HepG2 (cell line): ENCODE results near the gene ZDHHC14. TPM values are rescaled to one million over a fixed set of nuclear protein-coding genes. Genes with fewer than 3 reads are reported as not detected.
A peak's percentile ranks its signal among the peaks of the same experiment; 100 is the strongest.

Experiments used
- CREBL2 ChIP-seq: sonication (generic); formaldehyde crosslinking; IDR thresholded peaks from 2 replicates; pipeline ENCODE4 v1.8.1; 2023; ENCODE audit warnings: missing genetic modification reagents, mild to moderate bottlenecking, borderline replicate concordance
- HDAC2 ChIP-seq: sonication (generic); formaldehyde crosslinking; IDR thresholded peaks from 2 replicates; pipeline ENCODE4 v1.4.0; 2020; ENCODE audit warnings: missing genetic modification reagents
- KLF16 ChIP-seq, 2 experiments: sonication (generic) in 1 of 2; formaldehyde crosslinking in 1 of 2; IDR thresholded peaks; 2 replicates each; pipeline versions ENCODE4 v1.6.1 to v1.8.0; 2016 to 2023; ENCODE audit warnings: missing genetic modification reagents in 2 of 2, missing compliant biosample characterization in 1 of 2
- SMAD3 ChIP-seq: sonication (generic); formaldehyde crosslinking; IDR thresholded peaks from 2 replicates; pipeline ENCODE4 v1.4.0; 2020; ENCODE audit warnings: missing genetic modification reagents
- TBX3 ChIP-seq: fragments of 450-650 bp; IDR thresholded peaks from 2 replicates; pipeline ENCODE4 v1.6.1; 2017; ENCODE audit warnings: antibody characterized with exemption, mild to moderate bottlenecking, inconsistent platforms, borderline replicate concordance
- XRCC5 ChIP-seq: fragments of 200-400 bp; formaldehyde crosslinking; optimal IDR thresholded peaks from 2 replicates; pipeline ENCODE3; 2017; ENCODE audit warnings: mild to moderate bottlenecking, low read length
- YEATS2 ChIP-seq: sonication (generic); formaldehyde crosslinking; IDR thresholded peaks from 2 replicates; pipeline ENCODE4 v1.4.0; 2020; ENCODE audit warnings: missing genetic modification reagents, borderline replicate concordance
- ZBTB33 ChIP-seq: sonication (generic); formaldehyde crosslinking; IDR thresholded peaks from 2 replicates; pipeline ENCODE4 v1.4.0; 2020; ENCODE audit warnings: missing genetic modification reagents
- ZNF207 ChIP-seq: fragments of 450-650 bp; IDR thresholded peaks from 2 replicates; pipeline ENCODE4 v1.6.1; 2016; ENCODE audit warnings: antibody characterized with exemption, borderline replicate concordance
- ZNF724P ChIP-seq: sonication (generic); formaldehyde crosslinking; IDR thresholded peaks from 2 replicates; pipeline ENCODE4 v1.8.0; 2022; ENCODE audit warnings: missing genetic modification reagents, borderline replicate concordance
- polyA plus RNA-seq, 8 experiments: library from polyadenylated mRNA; depleted of rRNA in 3 of 8; stranded (reverse) in 7 of 8; unstranded in 1 of 8; fragments of >200 nt; fragmentation: Illumina TruSeq in 4 of 8; extraction: Trizol in 4 of 8; gene quantifications; 2 replicates each; pipeline versions ENCODE4 v1.2.1 to v1.2.3, GENCODE V29; 2011 to 2016; ENCODE audit warnings: low read depth in 4 of 8, missing spikeins in 1 of 8, mixed read lengths in 1 of 8; ENCODE audit not compliant: insufficient read depth in 1 of 8
- total RNA-seq, 5 experiments: library from RNA; depleted of rRNA; stranded (reverse); fragments of >200 nt; fragmentation: Illumina TruSeq; extraction: Trizol; gene quantifications; 2 replicates each; pipeline ENCODE4 v1.2.3, GENCODE V29; 2016; ENCODE audit warnings: low read depth in 1 of 5
- TF ChIP-seq, protein P1 (sequence below): sonication (generic); formaldehyde crosslinking; IDR thresholded peaks from 2 replicates; pipeline ENCODE4 v1.4.0; 2020; ENCODE audit warnings: missing genetic modification reagents, borderline replicate concordance
- TF ChIP-seq, protein P2 (sequence below): sonication (generic); formaldehyde crosslinking; IDR thresholded peaks from 2 replicates; pipeline ENCODE4 v1.4.0; 2020; ENCODE audit warnings: missing genetic modification reagents
- TF ChIP-seq, protein P3 (sequence below): conservative IDR thresholded peaks from 2 replicates; pipeline ENCODE4 v1.6.1; 2018; ENCODE audit warnings: missing genetic modification reagents

Gene ZDHHC14
- total and polyA plus RNA-seq, 2 of the 13 experiments (the other 11 are each of a cell fraction or from before 2014, with no cell fraction given), result 3.7 to 9.5 TPM

DNA sequence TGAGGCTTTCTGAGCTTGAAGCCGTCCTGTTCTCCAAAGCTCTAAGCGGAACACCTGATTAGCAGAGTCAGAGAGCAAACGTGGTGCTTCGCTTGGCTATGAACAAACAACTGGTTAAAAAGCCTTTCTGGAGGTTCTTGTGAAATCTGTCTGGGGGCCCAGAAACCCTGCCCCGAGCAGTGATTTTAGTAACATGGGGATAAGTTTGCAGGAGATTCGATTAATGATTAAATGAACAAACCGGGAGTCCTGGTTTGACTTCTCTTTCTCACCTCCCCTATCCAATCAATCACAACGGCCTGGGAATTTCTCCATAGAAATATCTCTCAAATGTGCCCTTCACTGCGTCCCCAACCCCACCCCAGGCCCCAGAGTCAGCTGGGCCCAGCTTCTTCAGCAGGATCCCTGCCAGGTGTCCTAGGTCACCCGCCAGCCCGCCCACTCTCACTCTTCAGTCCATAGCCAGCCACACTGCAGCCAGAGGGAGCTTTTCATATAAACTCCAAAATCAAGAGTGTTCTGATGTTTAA, 43.6 kb downstream of the ZDHHC14 start (continued):
- TF ChIP-seq, protein P1, sequence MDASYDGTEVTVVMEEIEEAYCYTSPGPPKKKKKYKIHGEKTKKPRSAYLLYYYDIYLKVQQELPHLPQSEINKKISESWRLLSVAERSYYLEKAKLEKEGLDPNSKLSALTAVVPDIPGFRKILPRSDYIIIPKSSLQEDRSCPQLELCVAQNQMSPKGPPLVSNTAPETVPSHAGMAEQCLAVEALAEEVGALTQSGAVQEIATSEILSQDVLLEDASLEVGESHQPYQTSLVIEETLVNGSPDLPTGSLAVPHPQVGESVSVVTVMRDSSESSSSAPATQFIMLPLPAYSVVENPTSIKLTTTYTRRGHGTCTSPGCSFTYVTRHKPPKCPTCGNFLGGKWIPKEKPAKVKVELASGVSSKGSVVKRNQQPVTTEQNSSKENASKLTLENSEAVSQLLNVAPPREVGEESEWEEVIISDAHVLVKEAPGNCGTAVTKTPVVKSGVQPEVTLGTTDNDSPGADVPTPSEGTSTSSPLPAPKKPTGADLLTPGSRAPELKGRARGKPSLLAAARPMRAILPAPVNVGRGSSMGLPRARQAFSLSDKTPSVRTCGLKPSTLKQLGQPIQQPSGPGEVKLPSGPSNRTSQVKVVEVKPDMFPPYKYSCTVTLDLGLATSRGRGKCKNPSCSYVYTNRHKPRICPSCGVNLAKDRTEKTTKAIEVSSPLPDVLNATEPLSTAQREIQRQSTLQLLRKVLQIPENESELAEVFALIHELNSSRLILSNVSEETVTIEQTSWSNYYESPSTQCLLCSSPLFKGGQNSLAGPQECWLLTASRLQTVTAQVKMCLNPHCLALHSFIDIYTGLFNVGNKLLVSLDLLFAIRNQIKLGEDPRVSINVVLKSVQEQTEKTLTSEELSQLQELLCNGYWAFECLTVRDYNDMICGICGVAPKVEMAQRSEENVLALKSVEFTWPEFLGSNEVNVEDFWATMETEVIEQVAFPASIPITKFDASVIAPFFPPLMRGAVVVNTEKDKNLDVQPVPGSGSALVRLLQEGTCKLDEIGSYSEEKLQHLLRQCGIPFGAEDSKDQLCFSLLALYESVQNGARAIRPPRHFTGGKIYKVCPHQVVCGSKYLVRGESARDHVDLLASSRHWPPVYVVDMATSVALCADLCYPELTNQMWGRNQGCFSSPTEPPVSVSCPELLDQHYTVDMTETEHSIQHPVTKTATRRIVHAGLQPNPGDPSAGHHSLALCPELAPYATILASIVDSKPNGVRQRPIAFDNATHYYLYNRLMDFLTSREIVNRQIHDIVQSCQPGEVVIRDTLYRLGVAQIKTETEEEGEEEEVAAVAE (CRISPR knock-in tag), result no peak
- TF ChIP-seq, protein P2, sequence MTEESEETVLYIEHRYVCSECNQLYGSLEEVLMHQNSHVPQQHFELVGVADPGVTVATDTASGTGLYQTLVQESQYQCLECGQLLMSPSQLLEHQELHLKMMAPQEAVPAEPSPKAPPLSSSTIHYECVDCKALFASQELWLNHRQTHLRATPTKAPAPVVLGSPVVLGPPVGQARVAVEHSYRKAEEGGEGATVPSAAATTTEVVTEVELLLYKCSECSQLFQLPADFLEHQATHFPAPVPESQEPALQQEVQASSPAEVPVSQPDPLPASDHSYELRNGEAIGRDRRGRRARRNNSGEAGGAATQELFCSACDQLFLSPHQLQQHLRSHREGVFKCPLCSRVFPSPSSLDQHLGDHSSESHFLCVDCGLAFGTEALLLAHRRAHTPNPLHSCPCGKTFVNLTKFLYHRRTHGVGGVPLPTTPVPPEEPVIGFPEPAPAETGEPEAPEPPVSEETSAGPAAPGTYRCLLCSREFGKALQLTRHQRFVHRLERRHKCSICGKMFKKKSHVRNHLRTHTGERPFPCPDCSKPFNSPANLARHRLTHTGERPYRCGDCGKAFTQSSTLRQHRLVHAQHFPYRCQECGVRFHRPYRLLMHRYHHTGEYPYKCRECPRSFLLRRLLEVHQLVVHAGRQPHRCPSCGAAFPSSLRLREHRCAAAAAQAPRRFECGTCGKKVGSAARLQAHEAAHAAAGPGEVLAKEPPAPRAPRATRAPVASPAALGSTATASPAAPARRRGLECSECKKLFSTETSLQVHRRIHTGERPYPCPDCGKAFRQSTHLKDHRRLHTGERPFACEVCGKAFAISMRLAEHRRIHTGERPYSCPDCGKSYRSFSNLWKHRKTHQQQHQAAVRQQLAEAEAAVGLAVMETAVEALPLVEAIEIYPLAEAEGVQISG (CRISPR knock-in tag), result no peak; the same call in 1 of the 2 replicates
- TF ChIP-seq ZNF207 (no peak), SMAD3 (CRISPR knock-in tag) (0 out of 2 replicates have a peak, but pooled peaks have one; percentile 17), YEATS2 (CRISPR knock-in tag) (no peak), TBX3 (no peak), ZNF724P (no peak), ZBTB33 (peak; percentile 93), HDAC2 (peak; percentile 63), XRCC5 (no peak), CREBL2 (CRISPR knock-in tag) (no peak), KLF16 (CRISPR knock-in tag; IDR thresholded peaks at IDR 0.05) (peak in 1 of 2 experiments; percentile 65; a peak in 1 of 4 replicates)
- TF ChIP-seq, protein P3, sequence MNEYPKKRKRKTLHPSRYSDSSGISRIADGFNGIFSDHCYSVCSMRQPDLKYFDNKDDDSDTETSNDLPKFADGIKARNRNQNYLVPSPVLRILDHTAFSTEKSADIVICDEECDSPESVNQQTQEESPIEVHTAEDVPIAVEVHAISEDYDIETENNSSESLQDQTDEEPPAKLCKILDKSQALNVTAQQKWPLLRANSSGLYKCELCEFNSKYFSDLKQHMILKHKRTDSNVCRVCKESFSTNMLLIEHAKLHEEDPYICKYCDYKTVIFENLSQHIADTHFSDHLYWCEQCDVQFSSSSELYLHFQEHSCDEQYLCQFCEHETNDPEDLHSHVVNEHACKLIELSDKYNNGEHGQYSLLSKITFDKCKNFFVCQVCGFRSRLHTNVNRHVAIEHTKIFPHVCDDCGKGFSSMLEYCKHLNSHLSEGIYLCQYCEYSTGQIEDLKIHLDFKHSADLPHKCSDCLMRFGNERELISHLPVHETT (CRISPR knock-in tag), result no peak
